Measurements from ENCODE around the gene SH3RF1. TPM values are rescaled to one million over a fixed set of nuclear protein-coding genes. Genes with fewer than 3 reads are reported as not detected.

Gene SH3RF1
- total and polyA plus RNA-seq, 2 experiments from 2014 or later, result 7.8 to 12.4 TPM

- no peak for DNase-seq (ENCODE audit: low spot score)
- Mint-ChIP-seq H3K4me1 (peaks cover 8% of the 10 kb centered on the region), H3K4me3 (no peak overlapping the region), H3K36me3 (ENCODE audit: low read depth) (no peaks in the 10 kb centered on the region), H3K27ac (no peak overlapping the region), H3K27me3 (ENCODE audit: insufficient read depth, low read depth, poor library complexity) (peaks cover 5% of the 10 kb centered on the region), H3K9me3 (no peaks in the 10 kb centered on the region)
- Histone ChIP-seq H3K4me3 (no peak overlapping the region), H4K20me1 (replicated peaks; ENCODE audit: insufficient read depth) (no peaks in the 10 kb centered on the region), H3K27me3 (ENCODE audit: insufficient read depth) (no peaks in the 10 kb centered on the region), H3K4me1 (ENCODE audit: insufficient read depth) (no peaks in the 10 kb centered on the region), H3K36me3 (ENCODE audit: insufficient read depth) (no peaks in the 10 kb centered on the region), H3K9me2 (ENCODE audit: insufficient read depth) (no peaks in the 10 kb centered on the region), H2AFZ (no peak overlapping the region), H3K27ac (ENCODE audit: low read depth) (no peak overlapping the region), H3F3A (replicated peaks; ENCODE audit: low read depth) (no peaks in the 10 kb centered on the region), H3K79me2 (replicated peaks; ENCODE audit: insufficient read depth) (no peaks in the 10 kb centered on the region), H3K4me2 (no peak overlapping the region)
- no peak for TF ChIP-seq JUNB (IDR thresholded peaks at IDR 0.05; ENCODE audit: unreplicated experiment)
- no peak for TF ChIP-seq EZH2phosphoT487 (IDR thresholded peaks at IDR 0.05; ENCODE audit: unreplicated experiment)
- no peak for TF ChIP-seq ZNF462 (CRISPR knock-in tag; IDR thresholded peaks at IDR 0.05)
- TF ChIP-seq CREB1 (CRISPR knock-in tag; IDR thresholded peaks at IDR 0.05; ENCODE audit: low read depth), result no peak
- TF ChIP-seq STAT1 (IDR thresholded peaks at IDR 0.05; ENCODE audit: unreplicated experiment), result no peak
- no peak for TF ChIP-seq NANOG (IDR thresholded peaks at IDR 0.05; ENCODE audit: borderline replicate concordance)
- TF ChIP-seq POLR2AphosphoS5 (IDR thresholded peaks at IDR 0.05; ENCODE audit: low read depth), result no peak
- TF ChIP-seq ZNF114 (CRISPR knock-in tag; IDR thresholded peaks at IDR 0.05), result no peak
- no peak for TF ChIP-seq ZNF331 (CRISPR knock-in tag; IDR thresholded peaks at IDR 0.05; ENCODE audit: low read depth)
- TF ChIP-seq EZH2 (IDR thresholded peaks at IDR 0.05; ENCODE audit: low read depth, unreplicated experiment), result no peak
- no peak for TF ChIP-seq CTCF (conservative IDR thresholded peaks at IDR 0.05; ENCODE audit: low read depth in 2 of 2)
- no peak for ATAC-seq
Observed at GRCh38 chr4:169064296-169064695, 206.5 kb downstream of the SH3RF1 start.

Data from GM23338 (cell line).